Breast epithelium (tissue), 3 donors: ENCODE results near the gene KIF21A.

ENCODE experiments used
- POLR2A ChIP-seq: fragments of 450-650 bp; IDR thresholded peaks from one replicate; pipeline ENCODE4 v1.6.1; 2016; ENCODE audit warnings: antibody characterized with exemption, mild to moderate bottlenecking, moderate library complexity
- TF ChIP-seq, protein P1 (sequence below), 3 donors: fragments of 450-650 bp; IDR thresholded peaks; one replicate each; pipeline ENCODE4 v1.5.1; 2016 to 2017; ENCODE audit warnings: antibody characterized with exemption in 3 of 3, mild to moderate bottlenecking in 3 of 3, moderate library complexity in 3 of 3

DNA sequence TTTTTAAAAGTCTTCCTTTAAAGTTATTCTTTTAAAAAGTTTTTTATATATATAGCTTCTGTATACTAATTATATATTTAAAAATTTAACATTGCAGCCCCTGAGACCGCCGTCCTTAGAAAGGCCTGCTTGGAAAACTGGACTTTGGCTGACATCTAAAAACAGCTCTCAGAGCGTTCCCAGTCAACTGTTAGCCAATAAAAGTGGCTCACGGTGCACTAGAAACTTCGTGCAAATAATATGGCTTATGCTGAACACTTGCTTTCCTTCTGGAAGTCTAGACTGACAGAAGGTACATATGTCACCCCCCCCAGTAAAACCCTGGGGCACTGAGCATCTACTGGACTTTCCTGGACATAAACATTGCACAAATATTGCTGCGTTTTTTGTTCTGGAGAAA lies 115.0 kb downstream of the KIF21A start:
- TF ChIP-seq POLR2A = no peak
- TF ChIP-seq, protein P1, sequence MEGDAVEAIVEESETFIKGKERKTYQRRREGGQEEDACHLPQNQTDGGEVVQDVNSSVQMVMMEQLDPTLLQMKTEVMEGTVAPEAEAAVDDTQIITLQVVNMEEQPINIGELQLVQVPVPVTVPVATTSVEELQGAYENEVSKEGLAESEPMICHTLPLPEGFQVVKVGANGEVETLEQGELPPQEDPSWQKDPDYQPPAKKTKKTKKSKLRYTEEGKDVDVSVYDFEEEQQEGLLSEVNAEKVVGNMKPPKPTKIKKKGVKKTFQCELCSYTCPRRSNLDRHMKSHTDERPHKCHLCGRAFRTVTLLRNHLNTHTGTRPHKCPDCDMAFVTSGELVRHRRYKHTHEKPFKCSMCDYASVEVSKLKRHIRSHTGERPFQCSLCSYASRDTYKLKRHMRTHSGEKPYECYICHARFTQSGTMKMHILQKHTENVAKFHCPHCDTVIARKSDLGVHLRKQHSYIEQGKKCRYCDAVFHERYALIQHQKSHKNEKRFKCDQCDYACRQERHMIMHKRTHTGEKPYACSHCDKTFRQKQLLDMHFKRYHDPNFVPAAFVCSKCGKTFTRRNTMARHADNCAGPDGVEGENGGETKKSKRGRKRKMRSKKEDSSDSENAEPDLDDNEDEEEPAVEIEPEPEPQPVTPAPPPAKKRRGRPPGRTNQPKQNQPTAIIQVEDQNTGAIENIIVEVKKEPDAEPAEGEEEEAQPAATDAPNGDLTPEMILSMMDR (IDR thresholded peaks at IDR 0.05) = no peak
